Measurements from ENCODE around the gene AOPEP. TPM values are rescaled to one million over a fixed set of nuclear protein-coding genes. Genes with fewer than 3 reads are reported as not detected.
"Not testable (repeated sequence)": the region's sequence is repeated elsewhere in the genome, so short reads cannot be mapped to it uniquely, and the experiment has no call there.

Gene AOPEP
- total RNA-seq, 2 experiments from 2014 or later: 10.7 to 12.2 TPM

GRCh38 chr9:94826044-94826443 is 99.5 kb downstream of the AOPEP start:
- no peaks in the 10 kb centered on the region for H3K27me3 Mint-ChIP-seq
- DNase-seq: no peak
- peaks cover 24% of the 10 kb centered on the region for H3K36me3 Mint-ChIP-seq
- peaks cover 4% of the 10 kb centered on the region for H3K4me1 Mint-ChIP-seq (ENCODE audit: low read depth)
- H3K9me3 Mint-ChIP-seq: peaks cover 6% of the 10 kb centered on the region
- intact Hi-C loops (cut with micrococcal nuclease): no loop called here
- no peak overlapping the region for H3K4me3 Mint-ChIP-seq
- ChIA-PET CTCF (interaction anchor here (0.6 to 0.7 kb wide), 3 partner anchors 212 to 376 kb away, joined by 3 to 4 read pairs (median 3); no protein-coding TSS in a partner anchor), POLR2A (no interaction called here)
- no peak overlapping the region for H3K27ac Mint-ChIP-seq

GRCh38 chr9:94826644-94827410 is 100.3 kb downstream of the AOPEP start:
- CTCF ChIA-PET: no interaction called here
- Mint-ChIP-seq H3K9me3 (peaks cover 9% of the 10 kb centered on the region), H3K27ac (no peak overlapping the region), H3K27me3 (no peaks in the 10 kb centered on the region), H3K4me3 (no peak overlapping the region), H3K4me1 (ENCODE audit: low read depth) (peaks cover 2% of the 10 kb centered on the region), H3K36me3 (peaks cover 27% of the 10 kb centered on the region)
- intact Hi-C loops (cut with micrococcal nuclease): no loop called here
- DNase-seq: no peak
- POLR2A ChIA-PET: no interaction called here

GRCh38 chr9:94827584-94828304 is 101.2 kb downstream of the AOPEP start:
- Mint-ChIP-seq H3K9me3 (peaks cover 9% of the 10 kb centered on the region), H3K27ac (no peak overlapping the region), H3K27me3 (no peaks in the 10 kb centered on the region), H3K4me3 (no peak overlapping the region), H3K4me1 (ENCODE audit: low read depth) (peaks cover 7% of the 10 kb centered on the region), H3K36me3 (peaks cover 27% of the 10 kb centered on the region)
- no peak for DNase-seq
- intact Hi-C loops (cut with micrococcal nuclease): no loop called here
- POLR2A ChIA-PET: no interaction called here
- CTCF ChIA-PET: no interaction called here

GRCh38 chr9:94829380-94830070 is 103.0 kb downstream of the AOPEP start:
- peaks cover 7% of the 10 kb centered on the region for H3K4me1 Mint-ChIP-seq (ENCODE audit: low read depth)
- ChIA-PET POLR2A (interaction anchor here (0.6 kb wide), 1 partner anchor 9 kb away, joined by 3 read pairs; no protein-coding TSS in a partner anchor), CTCF (no interaction called here)
- no peak overlapping the region for H3K4me3 Mint-ChIP-seq
- peaks cover 18% of the 10 kb centered on the region for H3K36me3 Mint-ChIP-seq
- no peak overlapping the region for H3K27ac Mint-ChIP-seq
- no peak for DNase-seq
- intact Hi-C loops (cut with micrococcal nuclease): no loop called here
- no peaks in the 10 kb centered on the region for H3K27me3 Mint-ChIP-seq
- peaks cover 9% of the 10 kb centered on the region for H3K9me3 Mint-ChIP-seq

- H3K27ac Mint-ChIP-seq; H3K4me3 Mint-ChIP-seq; H3K9me3 Mint-ChIP-seq; intact Hi-C loops (cut with micrococcal nuclease); H3K27me3 Mint-ChIP-seq; H3K4me1 Mint-ChIP-seq (ENCODE audit: low read depth); CTCF ChIA-PET; DNase-seq: not testable (repeated sequence)
- H3K36me3 Mint-ChIP-seq: peaks cover 17% of the 10 kb centered on the region
- POLR2A ChIA-PET: interaction anchor here (0.6 kb wide), 1 partner anchor 10 kb away, joined by 3 read pairs; no protein-coding TSS in a partner anchor
These were observed 103.6 kb downstream of the AOPEP start for GRCh38 chr9:94830071-94830604.

GRCh38 chr9:94833802-94834201 is 107.3 kb downstream of the AOPEP start:
- CTCF ChIA-PET: interaction anchor here (0.7 kb wide), 1 partner anchor 294 kb away, joined by 3 read pairs; no protein-coding TSS in a partner anchor
- POLR2A ChIA-PET: no interaction called here
- peaks cover 22% of the 10 kb centered on the region for H3K36me3 Mint-ChIP-seq

GRCh38 chr9:94837404-94837803 is 110.9 kb downstream of the AOPEP start:
- H3K27ac Mint-ChIP-seq: no peak overlapping the region
- ChIA-PET POLR2A (no interaction called here), CTCF (no interaction called here)
- intact Hi-C loops (cut with micrococcal nuclease): no loop called here
- no peak for DNase-seq
- H3K4me1 Mint-ChIP-seq (ENCODE audit: low read depth): peaks cover 11% of the 10 kb centered on the region
- no peaks in the 10 kb centered on the region for H3K27me3 Mint-ChIP-seq
- peaks cover 15% of the 10 kb centered on the region for H3K36me3 Mint-ChIP-seq
- H3K9me3 Mint-ChIP-seq: peaks cover 15% of the 10 kb centered on the region
- H3K4me3 Mint-ChIP-seq: no peak overlapping the region

More at GRCh38 chr9:94833802-94834201, 107.3 kb downstream of the AOPEP start:
- peaks cover 7% of the 10 kb centered on the region for H3K4me1 Mint-ChIP-seq (ENCODE audit: low read depth)
- H3K9me3 Mint-ChIP-seq: peaks cover 22% of the 10 kb centered on the region
- no peaks in the 10 kb centered on the region for H3K27me3 Mint-ChIP-seq
- no peak overlapping the region for H3K4me3 Mint-ChIP-seq
- no peak for DNase-seq
- H3K27ac Mint-ChIP-seq: no peak overlapping the region
- intact Hi-C loops (cut with micrococcal nuclease): no loop called here

GRCh38 chr9:94839398-94839797 is 112.9 kb downstream of the AOPEP start:
- ChIA-PET CTCF (no interaction called here), POLR2A (interaction anchor here (0.6 to 1.6 kb wide), 3 partner anchors 32 to 71 kb away, joined by 3 to 4 read pairs (median 3); no protein-coding TSS in a partner anchor)
- DNase-seq: peak; percentile 26
- no peaks in the 10 kb centered on the region for H3K27me3 Mint-ChIP-seq
- H3K9me3 Mint-ChIP-seq: peaks cover 15% of the 10 kb centered on the region
- intact Hi-C loops (cut with micrococcal nuclease): loop anchor here (1.0 to 2.0 kb wide), 4 partner anchors 22 to 72 kb away; no protein-coding TSS in a partner anchor
- peak overlapping the region; percentile 53 for H3K27ac Mint-ChIP-seq
- peaks cover 18% of the 10 kb centered on the region for H3K4me1 Mint-ChIP-seq (ENCODE audit: low read depth)
- H3K36me3 Mint-ChIP-seq: peaks cover 15% of the 10 kb centered on the region
- H3K4me3 Mint-ChIP-seq: no peak overlapping the region

- Mint-ChIP-seq H3K4me3 (no peak overlapping the region), H3K9me3 (peaks cover 15% of the 10 kb centered on the region), H3K4me1 (ENCODE audit: low read depth) (peaks cover 18% of the 10 kb centered on the region), H3K27me3 (no peaks in the 10 kb centered on the region), H3K36me3 (peaks cover 15% of the 10 kb centered on the region), H3K27ac (no peak overlapping the region)
- POLR2A ChIA-PET: no interaction called here
- intact Hi-C loops (cut with micrococcal nuclease): no loop called here
- CTCF ChIA-PET: interaction anchor here (1.1 kb wide), 1 partner anchor 287 kb away, joined by 3 read pairs; no protein-coding TSS in a partner anchor
- DNase-seq: no peak
These were observed 114.2 kb downstream of the AOPEP start for GRCh38 chr9:94840738-94841137.

- H3K9me3 Mint-ChIP-seq: peaks cover 5% of the 10 kb centered on the region
- intact Hi-C loops (cut with micrococcal nuclease): no loop called here
- H3K27me3 Mint-ChIP-seq: no peaks in the 10 kb centered on the region
- no peak overlapping the region for H3K27ac Mint-ChIP-seq
- DNase-seq: no peak
- POLR2A ChIA-PET: no interaction called here
- H3K4me1 Mint-ChIP-seq (ENCODE audit: low read depth): peaks cover 29% of the 10 kb centered on the region
- no peak overlapping the region for H3K4me3 Mint-ChIP-seq
- H3K36me3 Mint-ChIP-seq: peaks cover 10% of the 10 kb centered on the region
- CTCF ChIA-PET: no interaction called here
These were observed 116.6 kb downstream of the AOPEP start for GRCh38 chr9:94843134-94843533.

- no peak overlapping the region for H3K4me3 Mint-ChIP-seq
- H3K36me3 Mint-ChIP-seq: no peaks in the 10 kb centered on the region
- no peaks in the 10 kb centered on the region for H3K27me3 Mint-ChIP-seq
- CTCF ChIA-PET: interaction anchor here (1.0 kb wide), 1 partner anchor 14 kb away, joined by 3 read pairs; no protein-coding TSS in a partner anchor
- POLR2A ChIA-PET: no interaction called here
- intact Hi-C loops (cut with micrococcal nuclease): no loop called here
- H3K27ac Mint-ChIP-seq: no peak overlapping the region
- no peaks in the 10 kb centered on the region for H3K9me3 Mint-ChIP-seq
- no peak for DNase-seq
- H3K4me1 Mint-ChIP-seq (ENCODE audit: low read depth): peaks cover 18% of the 10 kb centered on the region
These were observed 120.2 kb downstream of the AOPEP start for GRCh38 chr9:94846739-94847138.

GRCh38 chr9:94847486-94847885 is 121.0 kb downstream of the AOPEP start:
- Mint-ChIP-seq H3K36me3 (no peaks in the 10 kb centered on the region), H3K27ac (no peak overlapping the region), H3K4me1 (ENCODE audit: low read depth) (peaks cover 18% of the 10 kb centered on the region), H3K4me3 (no peak overlapping the region), H3K27me3 (no peaks in the 10 kb centered on the region), H3K9me3 (no peaks in the 10 kb centered on the region)
- no peak for DNase-seq
- intact Hi-C loops (cut with micrococcal nuclease): no loop called here
- POLR2A ChIA-PET: no interaction called here
- CTCF ChIA-PET: no interaction called here

All from activated CD4-positive, alpha-beta memory T cell treated with anti-CD3 and anti-CD28 coated beads for 36 hours (primary cell).